Keratinocyte (primary cell): ENCODE results near the gene TXNDC8.

Experiments used
- CTCF ChIP-seq, 3 experiments: IDR thresholded peaks in 1 of 3; conservative IDR thresholded peaks in 1 of 3; optimal IDR thresholded peaks in 1 of 3; 2 replicates in 2 of 3; 3 replicates in 1 of 3; pipeline versions ENCODE3 to v1.5.1; 2011; ENCODE audit warnings: low read length in 3 of 3, mild to moderate bottlenecking in 3 of 3, moderate library complexity in 2 of 3, control low read depth in 1 of 3, inconsistent platforms in 1 of 3; ENCODE audit not compliant: insufficient read depth in 2 of 3; ENCODE audit errors: extremely low read depth in 1 of 3
- EZH2 ChIP-seq: IDR thresholded peaks from one replicate; pipeline ENCODE4 v1.6.1; 2012; ENCODE audit warnings: inconsistent platforms, mild to moderate bottlenecking, low read length, moderate library complexity

GRCh38 chr9:110258690-110259091 lies 79.0 kb downstream of the TXNDC8 start:
- TF ChIP-seq CTCF (optimal IDR thresholded peaks at IDR 0.05 in 1 of 3, IDR thresholded peaks at IDR 0.05 in 1 of 3, conservative IDR thresholded peaks at IDR 0.05 in 1 of 3; ENCODE audit: extremely low read depth in 1 of 3, insufficient read depth in 2 of 3, low read length in 3 of 3) (no peak), EZH2 (no peak)
